B cell (primary cell): ENCODE data around the gene ALKBH8. TPM values are rescaled to one million over a fixed set of nuclear protein-coding genes. Genes with fewer than 3 reads are reported as not detected.

Experiments
- ATAC-seq: fragments of 200-7000 bp; cut with Tn5 transposase; one replicate; pipeline ENCODE4 v1.10.0; 2021; ENCODE audit warnings: low read depth, mild to moderate bottlenecking, moderate number of reproducible peaks, moderate library complexity
- CTCF ChIA-PET: fragments of 350-600 bp; sonication (Branson Sonifier 250); formaldehyde crosslinking; loops from one replicate; lab custom pipeline; 2021; ENCODE audit warnings: antibody characterized with exemption, inconsistent platforms; lab: Charles Lee
- POLR2A ChIA-PET: fragments of 350-600 bp; sonication (Branson Sonifier 250); formaldehyde crosslinking; loops from one replicate; lab custom pipeline; 2021; ENCODE audit warnings: antibody characterized with exemption; lab: Charles Lee
- DNase-seq: peaks from one replicate; pipeline ENCODE4 v3.0.0; 2013
- H2AFZ ChIP-seq: 2 replicates; pipeline ENCODE4 v1.6.1; 2012; ENCODE audit warnings: mild to moderate bottlenecking, low read depth, low read length; ENCODE audit not compliant: insufficient read depth, poor library complexity, severe bottlenecking
- H3K27ac ChIP-seq, 2 donors: 1 replicate in 1 of 2; 2 replicates in 1 of 2; pipeline ENCODE4 v1.5.1; 2012 to 2013; ENCODE audit warnings: low read length in 2 of 2, mild to moderate bottlenecking in 2 of 2, moderate library complexity in 1 of 2
- H3K27me3 ChIP-seq, 4 experiments: fragments of 200-600 bp in 1 of 4; sonication (generic) in 1 of 4; replicated peaks in 1 of 4; 1 replicate in 2 of 4; 2 replicates in 2 of 4; pipeline versions ENCODE4 v1.6.1 to v1.7.0; 2013 to 2016; ENCODE audit warnings: low read length in 3 of 4, mild to moderate bottlenecking in 2 of 4, mixed read lengths in 1 of 4, moderate library complexity in 1 of 4; ENCODE audit not compliant: insufficient read depth in 4 of 4, control insufficient read depth in 3 of 4; ENCODE audit errors: control extremely low read depth in 1 of 4
- H3K36me3 ChIP-seq, 2 experiments: replicated peaks in 1 of 2; 1 replicate in 1 of 2; 2 replicates in 1 of 2; pipeline versions ENCODE4 v1.6.1 to v1.7.1; 2013; ENCODE audit warnings: low read length in 1 of 2; ENCODE audit not compliant: insufficient read depth in 2 of 2, control insufficient read depth in 1 of 2; ENCODE audit errors: control extremely low read depth in 1 of 2, extremely low read depth in 1 of 2
- H3K4me1 ChIP-seq, 2 donors: fragments of 200-600 bp in 1 of 2; sonication (generic) in 1 of 2; 1 replicate in 1 of 2; 2 replicates in 1 of 2; pipeline versions ENCODE4 v1.5.1 to v1.6.1; 2013 to 2017; ENCODE audit warnings: low read length in 2 of 2; ENCODE audit not compliant: control insufficient read depth in 2 of 2, insufficient read depth in 2 of 2
- H3K4me2 ChIP-seq: replicated peaks from 2 replicates; pipeline ENCODE3; 2012; ENCODE audit warnings: mild to moderate bottlenecking, low read depth, low read length; ENCODE audit not compliant: poor library complexity, severe bottlenecking
- H3K4me3 ChIP-seq, 5 experiments: fragments of 200-600 bp in 1 of 5; sonication (generic) in 1 of 5; 1 replicate in 3 of 5; 2 replicates in 2 of 5; pipeline versions ENCODE4 v1.5.1 to v1.7.0; 2011 to 2016; ENCODE audit warnings: low read length in 4 of 5, mild to moderate bottlenecking in 4 of 5, low read depth in 2 of 5, control low read depth in 1 of 5, moderate library complexity in 1 of 5; ENCODE audit not compliant: insufficient read depth in 1 of 5; ENCODE audit errors: control extremely low read depth in 1 of 5, extremely low read depth in 1 of 5
- H3K79me2 ChIP-seq: fragments of 200-600 bp; sonication (generic); one replicate; pipeline ENCODE4 v1.6.0; 2016; ENCODE audit warnings: low read length; ENCODE audit not compliant: control insufficient read depth, insufficient read depth
- H3K9ac ChIP-seq: fragments of 200-600 bp; sonication (generic); 2 replicates; pipeline ENCODE4 v1.6.1; 2017; ENCODE audit warnings: mild to moderate bottlenecking, low read length, moderate library complexity
- H3K9me3 ChIP-seq, 3 donors: one replicate each; pipeline versions ENCODE4 v1.6.1 to v1.7.1; 2013; ENCODE audit warnings: low read length in 2 of 3; ENCODE audit not compliant: control insufficient read depth in 2 of 3, insufficient read depth in 1 of 3; ENCODE audit errors: control extremely low read depth in 1 of 3
- H4K20me1 ChIP-seq: 2 replicates; pipeline ENCODE4 v1.6.0; 2012; ENCODE audit warnings: mild to moderate bottlenecking, low read length; ENCODE audit not compliant: insufficient read depth, control insufficient read depth, poor library complexity, severe bottlenecking
- H3K27ac Mint-ChIP-seq: one replicate; pipeline ENCODE4 v1.8.0; 2021; ENCODE audit warnings: mixed read lengths
- H3K27me3 Mint-ChIP-seq: one replicate; pipeline ENCODE4 v1.8.0; 2021; ENCODE audit warnings: mixed read lengths
- H3K4me1 Mint-ChIP-seq: one replicate; pipeline ENCODE4 v1.8.0; 2021; ENCODE audit warnings: mixed read lengths
- H3K4me3 Mint-ChIP-seq: one replicate; pipeline ENCODE4 v1.8.0; 2021; ENCODE audit warnings: mixed read lengths
- H3K9me3 Mint-ChIP-seq: one replicate; pipeline ENCODE4 v1.8.0; 2022; ENCODE audit warnings: mixed read lengths; ENCODE audit not compliant: insufficient read depth
- EZH2 ChIP-seq: IDR thresholded peaks from 2 replicates; pipeline ENCODE4 v1.6.1; 2012; ENCODE audit warnings: borderline replicate concordance, low read depth, mild to moderate bottlenecking, moderate library complexity, low read length; ENCODE audit not compliant: insufficient read depth, poor library complexity, severe bottlenecking
- WGBS: methylation state at CpG from one replicate; pipeline ENCODE4 v1.1.5; 2013; ENCODE audit warnings: missing lambda C conversion rate; ENCODE audit not compliant: insufficient coverage; 5-methylcytosine and 5-hydroxymethylcytosine counted together
- intact Hi-C: fragments of 100-400 bp; cut with micrococcal nuclease; formaldehyde crosslinking; loops from one replicate; pipeline ENCODE4 v1.10.0; 2022
- polyA plus RNA-seq: library from polyadenylated mRNA; depleted of rRNA; stranded (reverse); fragments of >200 nt; gene quantifications from 2 replicates; pipeline ENCODE4 v1.2.3, GENCODE V29; 2012
- total RNA-seq, 2 donors: library from RNA; stranded (reverse); fragments of 120-200 nt in 1 of 2; gene quantifications; 1 replicate in 1 of 2; 2 replicates in 1 of 2; pipeline versions ENCODE4 v1.2.3 to v1.2.4, GENCODE V29; 2013 to 2022
- TF ChIP-seq, protein P1 (sequence below): fragments of 200-600 bp; IDR thresholded peaks from one replicate; pipeline ENCODE4 v1.8.0; 2022; ENCODE audit warnings: antibody characterized with exemption, mild to moderate bottlenecking

Gene ALKBH8
- total and polyA plus RNA-seq, 2 donors (not counting 1 experiment from before 2014, with no cell fraction given): 4.0 to 13.3 TPM

GRCh38 chr11:107609400-107610218, 44.1 kb upstream of the ALKBH8 start:
- Mint-ChIP-seq H3K9me3 (no peaks in the 10 kb centered on the region), H3K27me3 (peaks cover 43% of the 10 kb centered on the region), H3K27ac (no peak overlapping the region), H3K4me1 (no peaks in the 10 kb centered on the region), H3K4me3 (no peak overlapping the region)
- no peak for TF ChIP-seq EZH2
- TF ChIP-seq, protein P1, sequence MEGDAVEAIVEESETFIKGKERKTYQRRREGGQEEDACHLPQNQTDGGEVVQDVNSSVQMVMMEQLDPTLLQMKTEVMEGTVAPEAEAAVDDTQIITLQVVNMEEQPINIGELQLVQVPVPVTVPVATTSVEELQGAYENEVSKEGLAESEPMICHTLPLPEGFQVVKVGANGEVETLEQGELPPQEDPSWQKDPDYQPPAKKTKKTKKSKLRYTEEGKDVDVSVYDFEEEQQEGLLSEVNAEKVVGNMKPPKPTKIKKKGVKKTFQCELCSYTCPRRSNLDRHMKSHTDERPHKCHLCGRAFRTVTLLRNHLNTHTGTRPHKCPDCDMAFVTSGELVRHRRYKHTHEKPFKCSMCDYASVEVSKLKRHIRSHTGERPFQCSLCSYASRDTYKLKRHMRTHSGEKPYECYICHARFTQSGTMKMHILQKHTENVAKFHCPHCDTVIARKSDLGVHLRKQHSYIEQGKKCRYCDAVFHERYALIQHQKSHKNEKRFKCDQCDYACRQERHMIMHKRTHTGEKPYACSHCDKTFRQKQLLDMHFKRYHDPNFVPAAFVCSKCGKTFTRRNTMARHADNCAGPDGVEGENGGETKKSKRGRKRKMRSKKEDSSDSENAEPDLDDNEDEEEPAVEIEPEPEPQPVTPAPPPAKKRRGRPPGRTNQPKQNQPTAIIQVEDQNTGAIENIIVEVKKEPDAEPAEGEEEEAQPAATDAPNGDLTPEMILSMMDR: no peak
- POLR2A ChIA-PET: no interaction called here
- H3K79me2 ChIP-seq: no peaks in the 10 kb centered on the region
- no peak overlapping the region for H3K4me3 ChIP-seq
- peaks cover 0 to 11% (median 7%) of the 10 kb centered on the region in 4 experiments for H3K27me3 ChIP-seq
- CTCF ChIA-PET: interaction anchor here (1.0 to 1.4 kb wide), 3 partner anchors 11 to 60 kb away, joined by 3 to 5 read pairs (median 3); no protein-coding TSS in a partner anchor
- DNase-seq (no peak), ATAC-seq (no peak)
- no peak overlapping the region for H3K4me2 ChIP-seq
- H4K20me1 ChIP-seq: no peaks in the 10 kb centered on the region
- no peaks in the 10 kb centered on the region for H3K4me1 ChIP-seq
- H3K27ac ChIP-seq: no peak overlapping the region
- no peak overlapping the region for H3K9ac ChIP-seq
- peaks cover 0 to 4% (median 0%) of the 10 kb centered on the region in 3 donors for H3K9me3 ChIP-seq
- WGBS: 77% methylated on average over 4 of the region's 10 CpGs
- intact Hi-C loops: no loop called here
- H2AFZ ChIP-seq: no peak overlapping the region
- no peaks in the 10 kb centered on the region for H3K36me3 ChIP-seq

DNA sequence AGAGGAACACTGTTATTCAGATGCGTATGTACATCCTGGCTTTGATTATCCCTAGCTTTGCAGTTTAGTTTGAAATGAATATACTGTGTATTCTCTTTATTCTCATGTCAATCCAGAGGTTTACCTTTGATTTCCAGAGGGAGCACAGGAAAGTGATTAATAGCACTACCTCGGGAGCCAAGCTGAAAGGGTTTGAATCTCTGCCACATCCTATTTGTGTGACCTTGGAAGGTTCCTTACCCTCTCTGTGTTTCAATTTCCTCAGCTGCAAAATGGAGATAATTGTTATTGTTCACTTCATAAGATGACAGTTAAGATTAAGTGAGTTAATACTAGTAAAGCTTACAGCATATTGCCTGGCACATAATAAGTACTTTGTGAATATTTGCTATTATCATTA, 43.3 kb upstream of the ALKBH8 start:
- Histone ChIP-seq H3K36me3 (no peaks in the 10 kb centered on the region), H3K4me1 (no peaks in the 10 kb centered on the region), H2AFZ (no peak overlapping the region), H3K27me3 (peaks cover 0 to 13% (median 7%) of the 10 kb centered on the region in 4 experiments), H3K4me2 (no peak overlapping the region), H3K9me3 (peaks cover 0 to 4% (median 0%) of the 10 kb centered on the region in 3 donors), H4K20me1 (no peaks in the 10 kb centered on the region), H3K4me3 (no peak overlapping the region), H3K79me2 (no peaks in the 10 kb centered on the region), H3K9ac (no peak overlapping the region), H3K27ac (no peak overlapping the region)
- CTCF ChIA-PET: interaction anchor here (1.0 to 1.4 kb wide), 3 partner anchors 10 to 60 kb away, joined by 3 to 5 read pairs (median 3); no protein-coding TSS in a partner anchor
- 0% methylated on average over 1 of the region's 2 CpGs for WGBS
- intact Hi-C loops: no loop called here
- Mint-ChIP-seq H3K27ac (no peak overlapping the region), H3K9me3 (no peaks in the 10 kb centered on the region), H3K4me1 (no peaks in the 10 kb centered on the region), H3K27me3 (peaks cover 51% of the 10 kb centered on the region), H3K4me3 (no peak overlapping the region)
- ATAC-seq (no peak), DNase-seq (no peak)
- TF ChIP-seq, protein P1: no peak
- no peak for TF ChIP-seq EZH2
- POLR2A ChIA-PET: no interaction called here
